ENCODE results near the gene SLU7.
"Not testable (repeated sequence)": the region's sequence is repeated elsewhere in the genome, so short reads cannot be mapped to it uniquely, and the experiment has no call there.

SLU7 gene

DNA sequence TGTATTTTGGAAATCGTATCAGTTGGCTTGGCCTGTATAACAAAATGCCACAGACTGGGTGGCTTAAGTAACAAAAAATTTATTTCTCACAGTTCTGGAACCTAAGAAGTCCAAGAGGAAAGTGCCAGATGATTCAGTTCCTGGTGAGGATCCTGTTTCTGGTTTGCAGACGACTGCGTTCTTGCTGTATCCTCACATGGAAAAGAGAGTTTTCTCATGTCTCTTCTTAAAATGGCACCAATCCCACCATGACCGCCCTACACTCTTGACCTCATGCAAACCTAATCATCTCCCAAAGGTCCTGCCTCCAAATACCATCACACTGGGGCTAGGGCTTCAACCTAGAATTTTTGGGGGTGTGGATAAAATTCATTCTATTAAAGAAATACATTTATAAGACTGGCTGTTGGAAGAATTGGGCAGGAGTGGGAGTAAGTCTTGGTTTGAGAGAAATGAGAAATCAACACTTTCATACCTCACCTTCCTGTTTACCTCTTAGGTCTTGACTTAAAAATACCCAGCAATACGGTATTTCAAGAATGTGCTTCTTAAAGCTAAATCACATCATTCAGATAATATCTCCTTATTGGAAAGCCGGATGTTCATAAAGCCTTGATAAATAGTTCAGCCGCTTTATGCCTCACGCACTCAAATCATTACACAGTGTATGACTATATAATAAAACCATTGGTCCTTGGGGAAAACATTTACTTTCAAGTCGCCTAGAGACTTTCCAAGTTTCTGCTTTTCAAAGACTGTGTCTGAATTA, 31.5 kb upstream of the SLU7 start:
- no peak for DNase-seq (ENCODE audit: low spot score)

DNA sequence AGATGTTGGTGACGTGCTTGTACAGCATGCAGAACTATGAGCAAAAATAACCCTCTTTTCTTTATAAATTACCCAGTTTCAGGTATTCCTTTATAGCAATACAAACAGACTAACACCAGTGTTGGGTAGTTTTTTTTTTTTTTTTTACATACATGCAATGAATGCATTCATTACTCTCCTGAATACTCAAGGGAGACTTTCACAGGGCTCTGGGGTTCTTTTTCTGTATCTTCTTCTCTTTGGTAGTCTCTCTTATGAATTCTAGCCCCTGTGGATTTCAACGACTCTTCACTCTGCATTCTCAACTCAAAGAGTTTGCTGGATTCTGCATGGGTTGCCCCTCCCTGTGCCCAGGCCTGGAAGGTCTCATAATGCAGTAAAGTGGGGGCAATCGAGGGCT, 30.6 kb upstream of the SLU7 start:
- DNase-seq (ENCODE audit: low spot score) = no peak

DNA sequence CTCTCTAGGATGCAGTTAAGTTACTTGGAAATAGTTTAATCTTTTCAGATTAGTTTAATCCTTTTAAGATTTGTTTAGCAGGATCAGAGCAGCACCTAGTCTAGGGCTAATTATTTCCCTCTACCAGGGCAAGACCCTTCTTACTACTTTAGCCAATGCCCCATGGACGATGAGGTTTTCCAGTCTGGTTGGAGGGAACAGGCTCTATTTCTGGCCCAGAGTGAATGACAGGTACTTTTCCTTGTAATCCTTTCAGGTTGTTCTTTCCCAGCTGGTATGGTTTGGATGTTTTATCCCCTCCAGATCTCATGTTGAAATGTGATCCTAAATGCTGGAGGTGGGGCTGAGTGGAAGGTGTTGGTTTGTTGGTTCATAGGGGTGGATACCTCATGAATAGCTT, 30.0 kb upstream of the SLU7 start:
- DNase-seq (ENCODE audit: low spot score) = no peak

DNA sequence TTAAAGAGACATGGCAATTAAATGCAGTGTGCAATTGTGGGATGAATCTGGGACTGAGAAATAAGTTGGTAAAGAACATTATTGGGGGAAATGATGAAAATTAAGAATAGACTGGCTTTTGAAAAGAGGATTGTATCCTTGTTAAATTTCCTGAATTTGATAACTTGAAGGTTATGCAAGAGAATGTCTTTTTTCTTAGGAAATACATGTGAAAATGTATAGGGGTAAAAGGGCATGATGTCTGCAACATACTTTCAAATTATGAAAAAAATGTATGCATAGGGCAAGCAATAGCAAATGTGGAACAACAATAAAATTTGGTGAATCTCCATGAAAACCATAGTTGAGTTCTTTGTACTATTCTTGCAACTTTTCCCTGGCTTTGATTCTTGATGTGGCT, 26.9 kb upstream of the SLU7 start:
- DNase-seq (ENCODE audit: low spot score) = no peak

DNA sequence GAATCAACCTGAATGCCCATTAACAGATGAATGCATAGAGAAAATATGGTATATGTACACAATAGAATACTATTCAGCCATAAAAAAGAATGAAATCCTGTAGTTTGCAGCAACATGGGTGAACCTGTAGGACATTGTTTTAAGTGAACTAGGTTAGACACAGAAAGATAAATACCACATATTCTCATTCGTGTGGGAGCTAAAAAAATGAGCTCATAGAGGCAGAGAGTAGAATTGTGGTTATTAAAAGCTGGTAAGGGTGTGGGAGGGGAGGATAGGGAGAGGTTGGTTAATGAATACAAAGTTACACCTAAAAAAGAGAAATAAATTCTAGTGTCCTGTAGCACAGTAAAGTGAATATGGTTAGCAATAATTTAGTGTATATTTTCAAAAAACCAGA, 26.3 kb upstream of the SLU7 start:
- DNase-seq (ENCODE audit: low spot score) = no peak

DNA sequence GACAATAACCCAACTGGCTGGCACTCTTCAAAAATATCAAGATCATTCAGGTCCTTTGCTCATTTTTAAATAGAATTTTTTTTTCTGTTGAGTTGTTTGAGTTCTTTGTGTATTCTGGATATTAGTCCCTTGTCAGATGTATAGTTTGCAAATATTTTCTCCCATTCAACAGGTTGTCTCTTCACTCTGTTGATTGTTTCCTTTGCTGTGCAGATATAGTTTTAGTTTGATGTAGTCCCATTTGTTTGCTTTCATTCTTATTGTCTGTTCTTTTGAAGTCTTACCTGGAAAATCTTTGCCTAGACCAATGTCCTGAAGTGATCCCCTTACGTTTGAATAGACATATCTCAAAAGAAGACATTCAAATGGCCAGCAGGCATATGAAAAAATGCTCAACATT, 25.5 kb upstream of the SLU7 start:
- no peak for DNase-seq (ENCODE audit: low spot score)

DNA sequence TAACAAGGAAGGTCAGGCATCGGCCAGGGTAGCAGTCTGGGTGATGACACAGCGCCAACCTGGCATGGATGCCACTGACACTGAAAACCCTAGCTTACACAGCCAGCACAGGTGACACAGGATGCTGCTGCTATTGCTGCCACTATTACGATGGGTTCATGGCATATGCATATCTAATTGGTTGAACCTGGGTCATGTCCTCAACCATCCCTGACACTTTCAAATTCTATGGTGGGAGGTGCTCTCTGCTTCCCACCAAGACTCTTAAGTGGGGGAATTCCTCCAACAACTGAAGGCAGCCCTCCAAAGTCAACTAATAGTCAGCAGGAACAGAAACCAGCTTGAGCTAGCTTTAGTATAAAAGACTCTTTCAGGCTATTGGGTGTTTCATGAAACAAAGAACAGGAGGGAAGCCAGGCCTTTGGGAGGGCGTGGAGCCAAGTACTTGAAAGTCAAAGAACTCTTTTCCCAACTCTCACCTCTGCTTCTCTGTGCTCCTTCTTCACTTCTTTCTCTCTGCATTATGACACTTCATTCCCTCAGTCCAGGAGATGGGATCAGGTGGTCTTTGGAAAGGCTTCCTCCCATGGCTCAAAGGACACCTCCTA, 24.0 kb upstream of the SLU7 start:
- DNase-seq (ENCODE audit: low spot score) = peak; percentile 58

DNA sequence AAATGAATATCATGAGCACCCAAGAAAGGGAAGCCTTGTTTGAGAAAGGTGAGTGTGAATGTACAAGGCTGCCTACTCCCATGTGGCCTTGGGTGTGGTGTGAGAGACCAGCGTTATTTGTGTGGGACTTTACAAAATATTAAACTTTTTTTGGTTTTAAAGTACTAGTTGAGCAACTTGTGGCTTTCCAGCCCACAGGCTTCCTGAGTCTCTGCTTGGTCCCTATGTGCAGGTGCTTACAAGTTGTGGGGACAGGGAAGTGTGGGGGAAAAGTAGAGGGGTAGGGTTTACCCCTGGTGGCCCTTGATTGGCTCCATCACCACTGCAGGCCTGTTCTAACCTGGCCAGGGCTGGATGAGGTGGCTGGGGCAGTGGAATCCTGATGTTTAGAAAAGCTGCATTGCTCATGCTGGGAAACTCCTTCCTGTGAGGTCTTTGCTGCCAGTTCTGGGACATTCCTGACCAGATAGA, 22.5 kb upstream of the SLU7 start:
- DNase-seq (ENCODE audit: low spot score) = no peak

DNA sequence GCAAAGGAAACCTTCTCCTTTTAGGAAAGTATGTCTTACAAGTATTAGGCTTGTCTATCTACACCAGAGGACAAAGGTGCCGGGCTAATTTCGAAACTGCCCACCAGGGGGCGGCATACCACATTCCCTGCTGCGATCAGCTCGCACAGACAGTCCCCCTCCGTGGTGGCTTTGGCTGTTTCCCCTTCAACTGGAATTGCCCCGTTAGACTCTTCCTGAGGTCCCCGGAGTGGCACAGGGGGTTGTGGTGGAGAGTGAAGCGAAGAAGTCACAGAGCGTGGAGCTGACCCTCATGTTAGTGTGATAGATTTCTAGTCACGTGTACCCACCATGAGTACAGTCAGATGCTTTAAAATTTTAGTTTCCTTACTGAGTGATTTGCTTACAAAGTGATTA, 20.3 kb upstream of the SLU7 start:
- DNase-seq (ENCODE audit: low spot score) = peak; percentile 80

DNA sequence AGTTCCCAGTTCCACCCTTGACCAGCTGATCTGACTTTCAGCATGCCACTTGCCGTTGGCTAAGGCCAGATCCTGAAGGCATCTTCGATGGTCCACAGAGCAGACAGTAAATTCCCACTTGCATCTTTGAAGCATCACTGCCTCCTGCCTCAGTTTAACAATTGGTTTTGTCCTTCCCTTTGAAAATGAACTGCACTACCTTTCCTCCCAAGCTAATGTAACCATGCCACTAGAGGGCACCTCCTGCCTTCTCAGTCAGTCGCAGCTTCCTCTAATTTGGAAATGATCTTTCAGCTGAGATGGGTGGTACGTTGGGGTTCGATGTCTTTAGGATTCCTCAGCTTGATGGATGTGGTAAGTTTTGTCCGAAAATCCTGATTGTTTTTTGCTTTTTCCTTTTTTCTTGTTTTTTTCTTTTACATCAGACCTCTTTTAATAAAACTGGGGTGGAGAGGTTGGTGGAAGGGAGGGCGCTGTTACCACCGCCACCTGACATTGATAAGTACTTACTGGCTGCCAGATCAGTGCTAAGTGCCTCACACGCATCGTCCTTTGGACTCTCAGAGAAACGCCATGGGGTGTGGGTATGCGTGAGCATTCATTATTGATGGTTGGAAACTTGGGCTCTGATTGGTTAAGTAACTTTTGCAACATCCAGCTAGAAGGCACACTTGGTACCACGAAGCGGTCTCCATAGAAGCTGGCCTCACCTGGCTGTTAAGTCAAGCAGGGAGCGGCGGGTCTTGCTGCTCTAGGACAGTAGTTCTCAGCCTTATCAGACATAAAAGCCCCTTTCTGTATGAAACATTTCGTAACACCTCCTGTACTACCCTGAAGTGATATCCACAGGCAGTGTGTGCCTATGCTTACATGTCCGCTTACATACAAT, 19.7 kb upstream of the SLU7 start:
- DNase-seq (ENCODE audit: low spot score) = peak; percentile 73

DNA sequence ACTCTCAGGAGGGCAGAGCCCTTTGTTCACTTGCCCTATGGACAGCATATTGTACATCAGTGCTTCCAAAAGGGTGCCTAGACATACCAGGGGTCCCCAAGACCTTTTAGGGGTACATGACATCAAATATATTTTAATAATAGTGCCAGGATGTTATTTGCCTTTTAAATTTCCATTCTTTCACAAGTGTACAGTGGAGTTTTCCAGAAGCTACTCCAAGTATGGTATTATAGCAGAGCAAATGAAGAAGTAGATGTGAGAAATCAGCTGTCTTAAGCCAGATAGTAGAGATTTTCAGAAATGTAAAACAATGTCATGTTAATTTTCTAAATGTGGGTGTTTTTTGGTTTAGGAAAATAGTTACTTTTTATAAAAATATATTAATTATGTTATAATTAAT, 18.4 kb upstream of the SLU7 start:
- no peak for DNase-seq (ENCODE audit: low spot score)

DNA sequence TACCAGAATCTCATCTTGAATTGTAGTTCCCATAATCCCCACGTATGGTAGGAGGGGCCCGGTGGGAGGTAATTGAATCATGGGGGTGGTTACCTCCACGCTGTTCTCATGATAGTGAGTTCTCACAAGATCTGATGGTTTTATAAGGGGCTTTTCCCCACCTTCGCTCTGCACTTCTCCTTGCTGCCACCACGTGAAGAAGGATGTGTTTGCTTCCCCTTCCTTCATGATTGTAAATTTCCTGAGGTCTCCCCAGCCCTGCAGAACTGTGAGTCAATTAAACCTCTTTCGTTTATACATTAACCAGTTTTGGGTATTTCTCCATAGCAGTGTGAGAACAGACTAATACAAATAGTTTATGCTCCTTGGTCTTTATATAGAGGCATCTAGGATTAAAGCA, 17.8 kb upstream of the SLU7 start:
- not testable (repeated sequence) for DNase-seq (ENCODE audit: low spot score)

DNA sequence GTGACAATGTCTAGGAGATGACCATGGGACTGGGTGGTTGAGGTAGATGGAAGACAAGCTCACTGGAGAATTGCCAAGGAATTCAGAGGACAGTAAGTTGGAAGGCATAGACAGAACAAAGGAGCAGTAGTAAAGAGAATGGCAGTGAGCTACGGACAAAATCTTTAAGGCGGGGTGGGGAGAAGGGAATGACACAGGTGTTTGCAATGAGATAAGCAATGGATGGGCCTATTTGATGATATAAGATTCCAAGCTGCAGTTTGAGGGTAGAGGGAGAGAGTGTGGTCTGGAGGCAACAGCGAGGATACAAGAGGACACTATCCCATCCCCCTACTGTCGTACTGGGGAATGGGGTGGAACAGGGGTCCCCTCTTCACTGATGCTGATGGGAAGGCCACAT, 17.1 kb upstream of the SLU7 start:
- no peak for DNase-seq (ENCODE audit: low spot score)

DNA sequence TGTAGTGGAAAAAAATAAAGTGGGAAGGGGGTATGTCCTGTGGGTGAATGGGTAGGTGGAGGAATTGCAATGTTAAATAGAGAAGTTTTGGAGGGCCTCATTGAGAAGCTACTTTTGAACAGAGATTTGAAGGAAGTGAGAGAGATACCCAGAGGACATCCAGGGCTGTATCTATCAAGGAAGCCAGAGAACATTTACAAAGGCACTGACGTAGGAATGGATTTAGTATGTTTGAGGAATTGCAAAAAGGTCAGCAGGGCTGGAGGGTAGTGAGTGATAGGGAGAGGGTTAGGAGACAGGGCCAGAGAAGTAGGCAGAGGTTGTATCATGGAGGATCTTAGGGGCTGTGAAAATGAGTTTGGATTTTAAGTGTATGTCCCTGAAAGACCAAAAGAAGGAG, 16.7 kb upstream of the SLU7 start:
- DNase-seq (ENCODE audit: low spot score) = no peak

DNA sequence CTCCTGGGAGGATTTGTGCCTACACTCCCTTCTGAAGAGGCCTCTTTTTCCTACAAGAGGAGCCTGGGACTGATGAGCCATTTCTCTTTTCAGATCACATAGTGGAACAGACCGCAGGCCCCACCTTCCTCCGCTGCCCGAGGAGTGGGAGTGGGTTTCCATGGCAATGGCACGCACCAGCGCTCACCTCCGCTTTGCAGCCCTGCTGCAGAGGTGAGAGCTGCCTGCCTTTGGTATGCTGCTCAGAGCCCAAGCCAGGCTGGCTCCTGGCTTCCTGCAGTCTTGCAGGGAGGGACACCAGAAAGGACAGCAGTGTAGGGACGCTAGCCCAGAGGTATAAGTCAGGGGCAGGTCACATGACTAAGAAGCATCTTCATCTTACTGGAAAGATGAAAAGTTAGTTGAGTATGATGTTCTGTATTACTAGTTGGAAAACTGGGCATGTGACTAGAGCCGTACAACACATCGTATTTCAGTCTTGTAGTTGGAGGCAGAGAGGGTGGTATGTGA, 15.2 kb upstream of the SLU7 start:
- DNase-seq (ENCODE audit: low spot score) = no peak

DNA sequence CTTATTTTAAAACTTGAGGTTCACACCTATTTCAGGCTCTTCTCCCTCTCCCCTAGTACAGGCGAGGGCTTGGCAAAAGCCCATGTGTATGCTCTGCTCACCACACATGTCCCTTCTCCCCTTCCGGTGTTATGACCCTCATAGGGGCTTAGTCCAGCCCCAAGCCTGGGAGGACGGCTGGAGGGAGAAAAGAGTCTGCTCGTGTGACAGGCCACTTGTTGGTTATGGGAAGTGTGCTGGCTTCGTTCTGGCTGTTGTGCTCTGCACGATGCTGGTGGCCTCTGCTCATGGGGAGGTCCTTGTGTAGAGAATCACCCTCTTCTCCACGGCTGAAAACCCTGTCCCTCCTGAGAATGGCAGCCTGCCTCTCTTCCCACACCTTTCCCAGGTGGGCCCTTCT, 13.9 kb upstream of the SLU7 start:
- DNase-seq (ENCODE audit: low spot score) = no peak

DNA sequence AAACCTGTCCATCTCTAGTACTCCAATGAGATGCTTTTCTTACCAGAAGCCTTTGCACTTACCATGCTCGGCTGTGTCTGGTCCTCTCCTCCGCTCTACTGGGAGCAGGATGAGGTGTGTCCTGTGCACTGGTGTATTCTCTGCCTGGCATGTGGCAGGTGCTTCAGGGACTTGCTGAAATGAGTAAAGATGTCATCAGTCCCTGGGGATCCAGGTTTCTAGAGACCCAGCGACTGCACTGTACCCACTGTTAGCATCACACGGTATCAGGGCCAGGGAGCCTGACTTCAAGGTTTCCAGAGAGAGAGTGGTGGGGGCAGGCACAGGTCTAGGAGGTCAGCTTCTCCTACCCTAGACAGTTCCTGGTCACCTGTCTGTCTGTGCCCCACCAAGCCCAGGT, 13.3 kb upstream of the SLU7 start:
- DNase-seq (ENCODE audit: low spot score) = no peak

DNA sequence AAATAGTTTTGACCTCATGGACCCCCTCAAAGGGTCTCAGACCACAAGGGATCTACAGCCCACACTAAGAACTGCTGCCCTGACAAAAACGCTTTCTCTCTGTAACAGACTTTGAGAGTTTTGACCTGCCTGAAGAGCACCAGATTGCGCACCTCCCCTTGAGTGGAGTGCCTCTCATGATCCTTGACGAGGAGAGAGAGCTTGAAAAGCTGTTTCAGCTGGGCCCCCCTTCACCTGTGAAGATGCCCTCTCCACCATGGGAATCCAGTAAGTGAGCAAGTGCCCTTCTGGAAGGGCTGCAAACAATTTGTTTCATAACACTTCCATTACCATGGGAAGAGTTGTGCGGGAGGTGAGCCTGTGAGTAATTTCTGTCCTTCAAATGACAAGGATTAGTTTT, 8.7 kb upstream of the SLU7 start:
- no peak for DNase-seq (ENCODE audit: low spot score)

DNA sequence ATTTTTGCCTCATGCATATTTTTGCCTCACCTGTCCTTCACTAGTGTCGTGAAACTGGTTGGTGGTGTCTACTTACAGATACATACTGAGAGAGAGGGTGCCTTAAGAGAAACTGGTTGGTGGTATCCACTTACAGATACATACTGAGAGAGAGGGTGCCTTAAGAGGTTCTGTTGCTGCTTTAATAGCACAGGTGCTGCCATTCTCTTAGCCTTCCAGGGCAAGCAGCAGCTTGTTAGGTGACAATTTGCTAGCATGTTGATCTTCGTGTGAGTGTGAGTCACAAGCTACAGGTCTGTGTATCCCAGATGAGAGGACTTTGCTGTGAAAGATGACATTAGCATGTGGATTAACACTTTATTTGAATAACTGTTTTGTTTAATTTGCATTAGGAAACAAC, 4.2 kb upstream of the SLU7 start:
- DNase-seq (ENCODE audit: low spot score) = no peak

DNA sequence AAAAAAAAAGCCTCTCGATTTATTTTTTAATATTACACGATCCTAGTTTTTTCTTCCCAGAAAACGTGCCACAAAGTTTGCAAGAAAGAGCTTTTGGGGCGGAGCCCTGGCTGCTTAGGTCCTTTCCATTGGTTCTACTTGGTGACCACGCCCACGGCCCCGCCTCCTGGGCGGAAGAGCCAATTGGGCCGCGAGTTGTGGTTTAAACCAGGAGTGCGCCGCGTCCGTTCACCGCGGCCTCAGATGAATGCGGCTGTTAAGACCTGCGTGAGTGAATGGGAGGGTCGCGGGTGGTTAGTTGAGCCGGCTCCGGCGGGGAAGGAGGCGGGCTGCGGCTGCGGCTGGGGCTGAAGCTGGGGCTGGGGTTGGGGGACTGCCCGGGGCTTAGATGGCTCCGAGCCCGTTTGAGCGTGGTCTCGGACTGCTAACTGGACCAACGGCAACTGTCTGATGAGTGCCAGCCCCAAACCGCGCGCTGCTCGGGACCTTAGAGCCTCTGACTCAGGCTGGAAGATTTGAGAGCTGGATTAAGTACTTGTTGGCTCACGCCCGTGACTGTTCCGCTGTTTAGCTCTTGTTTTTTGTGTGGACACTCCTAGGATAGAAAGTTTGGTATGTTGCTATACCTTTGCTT, 2.9 kb upstream of the SLU7 start, which contains the start of gene PTTG1:
TSS of gene PTTG1 (plus strand) at position 231 of the 634 bp plus-strand sequence. CDS start 458 bp downstream, outside the sequence.
- DNase-seq (ENCODE audit: low spot score) = peak; percentile 87

DNA sequence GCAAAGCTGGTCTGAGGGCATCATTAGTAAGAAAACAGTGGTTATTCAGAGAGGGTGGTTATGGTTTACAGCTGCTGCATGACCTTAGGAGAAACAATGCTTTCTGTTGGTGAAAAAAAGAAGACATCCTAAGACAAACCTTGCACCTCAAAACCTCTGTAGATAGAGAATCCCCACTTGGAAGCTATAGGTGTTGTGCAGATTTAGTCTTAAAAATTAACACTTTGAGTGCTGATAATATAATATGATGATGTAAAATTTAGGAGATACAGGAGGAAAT, 1.4 kb upstream of the SLU7 start:
- DNase-seq (ENCODE audit: low spot score) = no peak

All from COLO829 (cell line).